Activated CD4-positive, alpha-beta T cell treated with anti-CD3 and anti-CD28 coated beads for 4 hours (primary cell): Measurements from ENCODE around the gene PRDM10.
"Not testable (repeated sequence)": the region's sequence is repeated elsewhere in the genome, so short reads cannot be mapped to it uniquely, and the experiment has no call there.

Source experiments
- DNase-seq, 2 donors: peaks; one replicate each; pipeline ENCODE4 v3.0.0-alpha.2; 2020

Gene PRDM10

DNA sequence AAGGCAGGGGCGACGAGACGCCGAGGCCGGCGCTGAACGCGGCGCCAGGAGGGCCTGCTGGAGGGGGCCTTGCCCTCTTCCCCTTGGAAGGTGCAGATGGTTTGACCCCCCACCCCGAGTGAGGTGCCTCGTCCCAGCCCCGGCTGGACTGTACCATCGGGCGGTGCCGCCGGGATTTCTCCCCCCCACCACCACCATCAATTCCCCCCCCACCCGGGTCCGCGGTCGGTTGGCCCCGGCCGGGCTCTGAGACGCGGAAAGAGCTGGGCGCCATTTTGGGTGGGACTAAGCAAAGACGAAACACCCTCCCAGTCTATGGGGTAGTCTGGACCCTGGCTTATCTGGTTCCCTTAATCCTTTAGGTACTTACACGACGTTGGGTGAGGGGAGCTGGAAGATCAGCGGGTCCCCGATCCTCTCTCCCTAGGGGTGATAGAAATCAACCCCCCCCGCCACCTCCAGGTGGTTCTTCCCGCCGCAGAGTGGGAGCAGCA, at the start of gene PRDM10:
Gene PRDM10, minus strand, starts transcription at position 484 of the 494 bp plus-strand sequence. CDS start 41,871 bp downstream, outside the sequence.
- peak; percentile 91 to 94 for DNase-seq

DNA sequence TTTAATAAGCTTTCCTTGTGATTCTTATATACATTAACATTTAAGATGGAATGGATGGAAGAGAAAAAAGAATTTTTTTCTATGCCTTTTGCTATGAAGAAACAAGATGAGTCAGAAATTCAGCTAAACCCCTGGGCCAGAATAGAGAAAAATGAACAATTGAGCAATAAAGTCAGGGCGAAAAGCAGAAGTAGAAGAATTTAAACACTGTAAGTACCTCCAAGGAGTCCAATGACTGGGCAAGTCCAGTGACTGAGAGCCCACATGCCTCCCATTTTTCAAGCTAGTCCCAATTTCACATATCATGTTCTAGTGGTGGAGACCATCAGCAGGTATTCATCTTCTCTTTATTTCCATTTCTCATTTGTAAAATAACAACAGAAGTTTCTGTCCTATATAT, 48.4 kb upstream of the PRDM10 start:
- DNase-seq, result no peak

DNA sequence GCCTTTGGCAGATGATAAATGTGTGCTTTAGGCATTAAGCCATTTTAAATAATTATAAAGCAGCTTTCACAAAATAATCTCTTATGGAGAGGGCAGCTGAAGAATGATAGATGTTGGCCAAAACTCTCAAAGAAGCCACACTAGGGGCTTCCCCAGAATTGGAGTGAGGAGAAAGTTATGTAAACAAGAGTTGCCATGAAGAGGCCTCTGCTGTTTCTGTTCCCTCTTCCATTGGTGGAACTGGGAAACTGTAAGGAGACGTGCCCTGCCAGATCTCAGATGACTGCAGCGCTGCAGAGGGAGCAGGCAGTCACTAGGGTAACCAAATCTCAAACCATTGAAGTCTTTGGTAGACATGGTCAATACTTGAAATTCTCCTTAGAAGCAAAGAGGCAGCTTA, 47.6 kb upstream of the PRDM10 start:
- DNase-seq, result no peak

- DNase-seq, result no peak
Measured at GRCh38 chr11:130049328-130049771, 46.7 kb upstream of the PRDM10 start.

GRCh38 chr11:130047141-130047540, 44.5 kb upstream of the PRDM10 start:
- DNase-seq, result no peak

GRCh38 chr11:130043575-130043974, 40.9 kb upstream of the PRDM10 start:
- no peak for DNase-seq

GRCh38 chr11:130042093-130042591, 39.5 kb upstream of the PRDM10 start:
- DNase-seq, result no peak

DNA sequence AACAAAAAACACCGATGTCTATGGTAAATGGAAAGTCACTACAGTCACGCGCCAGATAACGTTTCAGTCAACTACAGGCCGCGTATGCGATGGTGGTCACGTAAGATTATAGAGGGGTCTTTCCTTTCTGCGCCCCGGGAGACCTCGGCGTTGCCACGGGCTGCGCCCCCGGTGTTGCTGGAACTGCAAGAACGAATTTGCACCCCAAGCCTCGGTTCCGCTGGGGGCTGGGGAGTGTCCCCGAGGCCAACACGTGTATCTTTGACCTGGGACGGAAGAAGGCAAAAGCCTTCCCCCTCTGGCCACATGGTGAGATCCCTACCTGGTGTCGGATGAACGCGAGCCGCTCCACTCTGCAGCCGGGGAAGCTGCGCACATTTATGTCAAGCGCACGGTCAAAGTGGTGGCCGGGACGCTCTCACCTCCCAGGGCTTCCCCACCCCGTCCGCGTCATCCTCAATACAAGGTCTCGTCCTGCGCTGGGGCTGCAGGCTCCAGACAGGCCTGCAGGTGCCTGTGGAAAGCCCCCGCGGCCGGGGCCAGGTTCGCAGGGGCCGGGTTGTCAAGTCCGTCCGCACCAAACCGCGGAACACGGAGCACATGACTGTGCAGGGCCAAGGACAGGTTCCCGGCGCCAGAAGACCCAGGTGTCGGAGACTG, 37.8 kb upstream of the PRDM10 start:
- DNase-seq, result no peak

DNA sequence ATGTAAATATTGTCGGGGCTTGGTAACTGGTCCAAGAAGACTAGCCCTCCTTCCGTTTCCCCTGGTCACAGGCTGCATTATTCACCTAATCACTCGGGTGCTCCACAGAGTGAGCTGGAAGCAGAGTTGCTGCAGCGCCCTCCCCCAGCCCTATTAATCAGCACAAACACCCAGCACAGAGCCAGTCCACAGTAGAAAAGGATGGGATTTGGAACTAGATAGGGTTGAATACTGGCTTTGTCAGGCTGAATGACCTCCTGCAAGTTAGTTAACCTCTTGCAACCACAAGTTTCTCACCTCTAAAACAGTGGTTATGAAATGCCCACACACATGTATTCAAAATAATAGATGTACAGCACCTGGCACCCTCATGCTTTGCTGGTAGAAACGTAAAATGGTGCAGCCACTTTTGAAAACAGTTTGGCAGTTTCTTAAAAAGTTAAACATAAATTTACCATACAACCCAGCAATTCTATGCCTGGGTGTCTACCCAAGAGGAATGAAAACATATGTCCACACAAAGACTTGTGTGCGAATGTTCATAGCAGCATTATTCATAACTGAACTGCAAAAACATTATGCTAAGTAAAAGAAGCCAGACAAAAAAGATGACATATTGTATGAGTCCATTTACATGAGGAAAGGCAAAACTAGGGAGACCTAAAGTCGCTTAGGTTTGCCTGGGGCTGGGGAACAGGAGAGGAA, 35.4 kb upstream of the PRDM10 start:
- DNase-seq, result no peak

- no peak for DNase-seq
Measured at GRCh38 chr11:130037058-130037457, 34.4 kb upstream of the PRDM10 start.

- DNase-seq, result no peak
Measured at GRCh38 chr11:130034236-130034635, 31.6 kb upstream of the PRDM10 start.

GRCh38 chr11:130032931-130033330, 30.3 kb upstream of the PRDM10 start:
- DNase-seq, result no peak

GRCh38 chr11:130031945-130032344, 29.3 kb upstream of the PRDM10 start:
- DNase-seq, result no peak

DNA sequence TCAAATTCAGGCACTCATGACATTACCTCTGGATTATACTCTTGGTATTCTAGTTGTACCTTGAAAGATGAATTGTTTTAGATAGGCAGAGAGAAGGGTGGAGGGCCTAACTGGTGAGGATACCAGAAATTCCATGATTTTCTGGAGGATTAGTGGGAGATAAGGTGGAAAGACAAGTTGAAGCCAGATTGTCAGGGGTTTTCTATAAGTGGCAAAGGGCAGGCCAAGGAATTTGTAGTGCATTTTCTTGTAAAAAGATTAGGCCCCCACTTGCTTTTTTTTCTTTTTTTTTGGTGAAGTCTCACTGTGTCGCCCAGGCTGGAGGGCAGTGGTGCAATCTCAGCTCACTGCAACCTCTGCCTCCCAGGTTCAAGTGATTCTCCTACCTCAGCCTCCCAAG, 28.4 kb upstream of the PRDM10 start:
- no peak for DNase-seq

DNA sequence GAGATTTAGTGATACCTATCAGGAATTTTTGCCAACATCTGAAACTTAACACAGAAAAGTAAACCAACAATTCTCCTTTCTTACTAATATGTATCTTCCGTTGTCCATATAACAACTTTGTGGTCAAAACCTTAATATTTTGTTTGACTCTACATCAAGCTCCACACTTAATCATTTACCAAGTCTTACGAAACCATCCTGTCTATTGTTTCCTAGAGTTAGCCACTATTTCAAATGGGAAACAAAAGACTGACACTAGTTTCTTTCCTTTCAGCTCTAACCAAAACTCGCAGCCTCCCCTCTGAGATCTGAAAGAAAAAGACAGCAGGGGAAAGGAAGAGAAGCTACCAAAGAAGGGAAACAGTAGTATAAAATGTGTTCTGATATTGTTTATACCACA, 26.5 kb upstream of the PRDM10 start:
- DNase-seq, result no peak

GRCh38 chr11:130025371-130025770, 22.7 kb upstream of the PRDM10 start:
- DNase-seq, result no peak

GRCh38 chr11:130024361-130024760, 21.7 kb upstream of the PRDM10 start:
- no peak for DNase-seq

DNA sequence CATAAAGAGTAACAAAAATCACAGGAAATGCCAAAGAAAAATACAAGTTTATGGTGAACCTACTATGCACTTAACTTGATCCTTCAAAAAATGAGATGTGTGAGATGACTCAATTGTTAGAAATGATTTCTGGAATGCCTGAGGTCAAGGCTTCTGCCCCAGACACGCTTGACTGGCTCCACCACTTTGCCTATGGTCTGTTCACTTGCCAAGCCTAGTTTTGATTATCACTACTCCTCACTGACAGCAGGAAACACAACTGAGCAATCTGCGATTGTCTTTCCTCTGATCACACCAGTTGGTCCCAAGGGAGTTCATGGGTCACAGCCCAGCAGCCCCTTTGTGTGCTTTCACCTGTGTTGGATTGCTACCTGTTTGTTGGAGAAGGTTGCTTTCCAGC, 20.6 kb upstream of the PRDM10 start:
- no peak for DNase-seq

DNA sequence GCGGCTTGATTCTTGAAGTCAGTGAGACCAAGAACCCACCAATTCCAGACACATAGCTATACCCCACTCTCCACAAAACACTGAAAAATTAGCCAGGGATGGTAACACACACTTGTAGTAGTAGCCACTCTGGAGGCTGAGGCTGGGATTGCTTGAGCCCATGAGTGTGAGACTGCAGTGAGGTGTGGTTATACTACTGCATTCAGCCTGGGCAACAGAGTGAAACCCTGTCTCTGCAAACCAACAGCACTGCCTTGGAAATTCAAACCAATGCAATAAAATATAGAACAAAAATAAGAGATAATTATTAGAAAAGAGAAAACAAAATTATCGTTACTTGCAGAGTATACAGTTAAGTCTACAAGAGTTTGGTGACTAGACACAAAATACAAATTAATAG, 20.2 kb upstream of the PRDM10 start:
- no peak for DNase-seq

DNA sequence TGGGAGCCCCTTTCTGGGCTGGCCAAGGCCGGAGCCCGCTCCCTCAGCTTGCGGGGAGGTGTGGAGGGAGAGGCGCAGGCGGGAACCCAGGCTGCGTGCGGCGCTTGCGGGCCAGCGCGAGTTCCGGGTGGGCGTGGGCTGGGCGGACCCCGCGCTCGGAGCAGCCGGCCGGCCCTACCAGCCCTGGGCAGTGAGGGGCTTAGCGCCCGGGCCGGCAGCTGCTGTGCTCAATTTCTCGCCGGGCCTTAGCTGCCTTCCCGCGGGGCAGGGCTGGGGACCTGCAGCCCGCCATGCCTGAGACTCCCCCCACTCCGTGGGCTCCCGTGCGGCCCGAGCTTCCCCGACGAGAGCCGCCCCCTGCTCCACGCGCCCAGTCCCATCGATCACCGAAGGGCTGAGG, 19.0 kb upstream of the PRDM10 start:
- not testable (repeated sequence) for DNase-seq

GRCh38 chr11:130020323-130020722, 17.7 kb upstream of the PRDM10 start:
- no peak for DNase-seq

- DNase-seq, result not testable (repeated sequence)
Measured at GRCh38 chr11:130015846-130016245, 13.2 kb upstream of the PRDM10 start.

- DNase-seq, result no peak
Measured at GRCh38 chr11:130008326-130008725, 5.7 kb upstream of the PRDM10 start.

DNA sequence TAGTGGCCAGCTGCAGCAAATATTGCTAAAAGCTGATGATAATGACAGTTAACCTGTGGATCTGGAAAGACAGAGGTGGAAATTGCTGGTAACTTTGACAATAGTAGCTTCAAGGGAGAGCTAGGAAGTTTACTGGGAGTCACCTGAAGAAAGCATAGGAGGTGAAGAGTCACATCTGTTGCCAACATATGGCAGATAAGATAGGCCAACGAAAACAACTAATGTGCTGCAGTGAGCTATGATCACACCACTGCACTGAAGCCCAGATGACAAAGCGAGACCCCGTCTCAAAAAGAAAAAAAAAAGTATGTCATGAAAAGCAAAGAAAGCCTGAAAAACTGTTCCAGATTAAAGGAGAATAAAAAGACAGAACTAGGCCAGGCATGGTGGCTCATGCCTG, 4.3 kb upstream of the PRDM10 start:
- DNase-seq, result no peak

DNA sequence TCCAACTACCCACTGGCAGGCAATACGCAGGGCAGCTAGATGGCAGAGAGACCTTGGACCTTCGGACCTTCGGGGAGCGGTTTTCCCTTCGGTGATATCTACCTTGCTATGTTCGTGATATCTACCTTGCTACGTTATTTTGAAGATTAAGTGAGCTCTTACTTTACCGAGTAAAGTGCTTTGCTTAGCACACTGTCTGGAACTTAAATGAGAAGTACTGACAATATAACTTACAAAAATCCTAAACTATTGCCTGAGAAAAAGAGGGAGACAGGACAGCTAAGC, 1.0 kb upstream of the PRDM10 start:
- no peak for DNase-seq
